NCI-H2227 (cell line): ENCODE measurements around the gene GPR62.

Experiments
- DNase-seq: peaks from one replicate; lab custom pipeline; 2025; ENCODE audit not compliant: unreplicated experiment; lab: John Stamatoyannopoulos, UW

GPR62 gene

DNA sequence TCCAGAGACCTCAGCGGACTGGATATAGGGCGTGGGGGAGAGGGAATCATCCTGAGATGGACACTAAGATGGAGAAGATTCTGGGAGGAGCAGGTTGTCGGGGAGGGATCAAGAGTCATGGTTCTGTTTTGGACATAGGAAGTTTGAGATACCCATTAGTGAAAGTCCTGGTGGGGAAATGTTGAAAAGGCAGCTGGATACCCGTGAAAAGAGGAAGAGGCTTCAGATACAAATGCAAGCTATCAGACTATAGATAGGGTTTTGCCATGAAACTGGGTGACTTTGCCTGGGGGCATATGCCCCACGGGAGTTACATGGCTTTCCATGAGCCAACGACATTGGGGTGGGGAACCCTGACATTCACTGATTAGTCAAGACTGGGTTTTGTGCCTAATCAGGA, 1.1 kb upstream of the GPR62 start:
- DNase-seq: no peak

DNA sequence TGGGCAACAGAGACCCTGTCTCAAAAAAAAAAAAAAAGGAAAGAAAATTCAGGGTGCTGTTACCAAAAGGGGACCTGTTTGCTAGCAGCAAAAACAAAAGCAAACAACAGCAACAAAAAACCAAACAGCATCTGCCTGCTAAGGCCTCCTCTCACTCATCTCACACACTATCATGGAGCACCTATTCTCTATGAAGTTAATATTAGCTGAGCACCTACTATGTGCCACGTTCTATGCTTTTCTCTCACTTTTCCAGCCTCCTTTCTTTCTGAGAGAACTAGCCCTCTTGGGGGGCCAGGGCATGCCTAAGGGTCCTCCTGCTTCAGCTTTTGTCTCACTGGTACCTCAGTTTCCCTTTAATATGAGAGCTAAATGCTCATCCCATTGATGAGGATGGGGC, 468 bp upstream of the GPR62 start:
- DNase-seq: no peak

DNA sequence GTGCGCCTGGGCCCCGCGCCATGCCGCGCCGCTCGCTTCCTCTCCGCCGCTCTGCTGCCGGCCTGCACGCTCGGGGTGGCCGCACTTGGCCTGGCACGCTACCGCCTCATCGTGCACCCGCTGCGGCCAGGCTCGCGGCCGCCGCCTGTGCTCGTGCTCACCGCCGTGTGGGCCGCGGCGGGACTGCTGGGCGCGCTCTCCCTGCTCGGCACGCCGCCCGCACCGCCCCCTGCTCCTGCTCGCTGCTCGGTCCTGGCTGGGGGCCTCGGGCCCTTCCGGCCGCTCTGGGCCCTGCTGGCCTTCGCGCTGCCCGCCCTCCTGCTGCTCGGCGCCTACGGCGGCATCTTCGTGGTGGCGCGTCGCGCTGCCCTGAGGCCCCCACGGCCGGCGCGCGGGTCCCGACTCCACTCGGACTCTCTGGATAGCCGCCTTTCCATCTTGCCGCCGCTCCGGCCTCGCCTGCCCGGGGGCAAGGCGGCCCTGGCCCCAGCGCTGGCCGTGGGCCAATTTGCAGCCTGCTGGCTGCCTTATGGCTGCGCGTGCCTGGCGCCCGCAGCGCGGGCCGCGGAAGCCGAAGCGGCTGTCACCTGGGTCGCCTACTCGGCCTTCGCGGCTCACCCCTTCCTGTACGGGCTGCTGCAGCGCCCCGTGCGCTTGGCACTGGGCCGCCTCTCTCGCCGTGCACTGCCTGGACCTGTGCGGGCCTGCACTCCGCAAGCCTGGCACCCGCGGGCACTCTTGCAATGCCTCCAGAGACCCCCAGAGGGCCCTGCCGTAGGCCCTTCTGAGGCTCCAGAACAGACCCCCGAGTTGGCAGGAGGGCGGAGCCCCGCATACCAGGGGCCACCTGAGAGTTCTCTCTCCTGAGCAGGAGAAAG, 951 bp downstream of the GPR62 start:
- no peak for DNase-seq

DNA sequence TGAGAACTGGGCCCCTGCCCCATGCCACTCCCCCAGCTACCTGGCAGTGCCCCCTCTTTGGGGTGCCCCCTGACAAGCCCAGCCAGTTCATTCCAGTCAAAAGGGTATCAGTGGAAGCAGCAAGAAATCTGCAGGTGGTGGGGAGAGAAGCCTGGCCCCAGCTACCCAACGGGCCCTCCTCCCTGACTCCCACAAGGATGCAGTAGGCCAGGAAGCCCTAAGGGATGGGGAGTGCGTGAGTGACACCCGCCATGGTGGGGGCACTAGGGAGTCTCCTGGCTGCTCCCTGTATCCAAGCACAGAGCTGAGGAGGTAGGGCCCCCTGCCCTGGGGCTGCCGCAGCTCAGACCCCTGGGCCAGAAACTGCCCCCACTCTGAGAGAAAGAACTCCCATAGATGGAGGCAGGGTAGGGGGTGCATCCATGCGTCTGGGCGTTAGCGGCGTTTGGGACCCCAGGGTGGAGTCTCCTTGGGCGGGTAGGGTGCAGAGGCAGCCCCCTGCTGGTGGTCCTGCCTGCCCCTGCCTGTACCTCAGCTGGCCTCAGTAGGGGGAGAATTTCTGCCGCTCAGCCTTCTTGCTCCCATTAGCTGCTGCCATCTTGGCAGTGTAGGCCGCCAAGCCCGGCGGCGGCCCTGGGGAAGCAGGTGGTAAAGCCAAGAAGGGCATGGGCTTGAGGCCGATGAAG, 2.5 kb downstream of the GPR62 start:
- no peak for DNase-seq

DNA sequence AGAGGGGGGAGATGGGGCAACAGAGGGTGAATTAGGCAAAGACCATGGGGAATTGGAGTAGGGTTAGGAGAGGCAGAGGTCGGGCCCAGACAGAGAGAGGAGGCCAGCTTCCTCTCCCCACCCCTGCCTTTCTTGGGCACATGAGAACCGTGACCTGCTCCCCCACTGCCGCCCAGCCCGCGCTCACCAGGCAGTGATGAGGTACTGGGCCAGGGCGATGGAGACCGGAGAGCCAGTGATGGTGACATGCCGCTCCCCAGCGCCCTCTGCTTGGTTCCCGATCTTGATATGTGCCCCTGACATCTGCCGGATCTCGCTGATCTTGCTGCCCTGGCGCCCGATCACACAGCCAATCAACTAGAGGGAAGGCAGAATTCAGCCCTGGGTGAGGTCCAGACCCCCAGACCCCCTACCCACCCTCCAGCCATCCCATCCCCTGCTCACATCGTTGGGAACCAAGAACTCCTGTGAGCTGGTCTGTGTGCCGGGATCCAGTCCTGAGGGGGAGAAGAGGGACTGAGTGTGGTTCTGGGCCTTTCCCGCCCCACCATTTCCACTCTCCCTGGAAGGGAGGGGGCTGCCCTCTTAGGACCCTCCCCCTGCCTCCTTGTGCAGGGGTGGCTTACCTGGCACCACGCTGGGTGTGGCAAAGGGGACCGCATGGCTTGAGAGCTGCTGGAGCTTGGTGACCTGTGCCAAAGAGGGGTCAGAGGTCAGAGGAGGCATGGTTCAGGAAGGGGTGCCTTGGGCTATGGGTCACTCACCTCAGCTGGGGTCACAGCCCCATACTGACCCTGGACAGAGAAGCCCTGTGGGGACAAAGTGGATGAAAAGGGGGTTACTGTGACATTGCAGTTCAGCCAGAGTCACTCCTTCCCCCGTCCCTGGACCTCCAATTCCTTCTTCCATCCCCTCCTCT, 3.7 kb downstream of the GPR62 start:
- no peak for DNase-seq

DNA sequence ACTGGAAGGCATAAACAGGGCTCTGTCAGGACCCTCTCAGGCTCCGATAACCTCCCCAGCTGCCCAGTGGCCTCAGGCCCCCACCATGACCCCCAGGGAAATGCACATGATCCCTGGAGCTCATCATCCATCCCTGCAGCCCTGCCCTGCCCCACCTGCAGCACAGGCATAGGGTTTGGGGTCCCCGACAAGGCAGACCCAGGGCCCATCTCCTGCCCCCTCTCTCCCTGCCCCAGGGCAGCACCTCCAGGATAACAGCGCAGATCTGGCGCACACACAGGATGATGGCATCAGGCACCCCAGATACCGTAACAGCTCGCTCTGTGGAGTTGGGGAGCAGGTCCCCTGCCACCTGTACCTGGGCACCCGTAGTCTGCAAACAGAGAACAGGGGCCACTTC, 4.5 kb downstream of the GPR62 start:
- DNase-seq: no peak

DNA sequence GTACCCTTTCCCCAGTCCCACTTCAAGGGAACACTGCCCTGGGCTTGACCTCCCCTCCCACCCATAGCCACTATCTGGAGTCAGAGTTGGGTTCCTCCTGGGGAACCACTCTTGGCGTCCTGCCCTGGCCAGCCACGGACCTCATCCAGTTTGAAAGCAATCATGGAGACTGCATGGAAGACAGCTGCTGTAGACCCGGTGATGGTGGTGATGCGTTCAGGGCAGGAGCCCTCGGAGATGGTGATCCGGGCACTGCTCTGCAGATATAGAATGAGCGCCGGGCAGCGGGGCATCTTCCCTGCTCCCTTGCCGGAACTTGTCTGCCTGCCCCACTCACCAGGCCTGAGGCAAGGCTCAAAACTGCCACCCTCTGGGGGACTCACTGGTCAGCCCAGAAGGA, 5.2 kb downstream of the GPR62 start:
- DNase-seq: no peak

DNA sequence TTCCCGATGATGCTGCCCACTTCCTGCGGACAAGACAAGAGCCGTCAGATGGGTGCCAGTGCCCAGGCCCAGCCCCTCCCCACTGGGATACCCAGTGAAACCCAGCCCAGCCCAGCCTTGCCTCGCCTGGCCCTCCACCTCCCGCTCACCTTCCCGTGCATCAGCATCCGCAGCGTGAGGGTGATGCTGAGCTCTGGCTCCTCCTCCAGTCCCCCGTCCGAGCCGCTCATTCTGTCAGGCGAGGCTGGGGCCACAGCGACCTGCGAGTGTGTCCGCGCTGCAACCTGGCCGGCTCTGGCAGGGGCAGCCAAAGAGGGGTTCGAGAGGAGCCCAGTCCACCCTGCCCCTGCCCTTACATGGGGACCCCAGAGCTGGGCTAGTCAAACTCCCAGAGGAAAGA, 5.8 kb downstream of the GPR62 start:
- DNase-seq: no peak

DNA sequence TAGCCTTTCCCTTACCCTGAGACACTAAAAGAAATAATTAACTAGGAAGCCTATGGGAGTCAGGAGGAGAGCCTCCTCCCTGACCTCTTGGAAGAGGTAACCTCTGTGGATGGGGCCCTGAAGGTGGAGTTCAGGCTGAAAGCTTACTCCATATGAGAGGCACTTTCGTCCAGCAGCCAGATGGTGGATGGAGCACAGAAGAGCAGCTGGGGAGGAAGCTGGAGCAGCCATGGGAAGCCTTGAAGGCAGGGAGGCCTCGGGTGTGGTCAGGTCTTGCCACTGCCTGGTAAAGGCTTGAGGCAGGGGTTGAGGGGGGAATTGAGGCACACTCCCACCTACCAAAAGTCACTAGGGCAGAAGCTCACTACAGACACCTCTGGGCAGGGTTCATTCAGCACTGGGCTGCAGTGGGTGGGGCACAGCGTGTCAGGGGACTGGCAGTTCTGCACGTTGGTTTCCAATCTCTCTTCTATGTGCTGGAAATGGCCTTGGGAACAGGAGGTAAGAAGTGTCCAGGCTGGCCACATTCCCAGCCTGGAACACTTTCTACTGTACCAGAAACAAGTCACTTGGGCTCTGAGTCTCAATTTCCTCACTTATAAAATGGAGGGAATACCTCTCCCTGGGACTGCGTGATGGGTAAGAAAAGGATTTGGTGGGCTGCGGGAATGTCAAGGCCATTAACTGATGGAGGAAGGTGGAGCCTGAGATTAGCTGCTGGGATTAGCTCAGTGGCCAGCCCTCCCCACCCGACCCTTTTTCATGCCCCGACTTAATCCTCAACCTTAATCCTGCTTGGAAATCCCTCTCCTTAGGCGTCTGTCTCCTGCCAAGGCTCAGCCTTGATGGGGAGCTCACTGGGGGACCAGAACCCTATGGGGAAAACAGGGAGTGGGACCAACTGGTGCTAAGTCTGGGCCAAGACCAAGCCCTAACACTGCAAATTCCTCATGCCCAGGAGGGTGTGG, 6.7 kb downstream of the GPR62 start:
- DNase-seq: no peak

DNA sequence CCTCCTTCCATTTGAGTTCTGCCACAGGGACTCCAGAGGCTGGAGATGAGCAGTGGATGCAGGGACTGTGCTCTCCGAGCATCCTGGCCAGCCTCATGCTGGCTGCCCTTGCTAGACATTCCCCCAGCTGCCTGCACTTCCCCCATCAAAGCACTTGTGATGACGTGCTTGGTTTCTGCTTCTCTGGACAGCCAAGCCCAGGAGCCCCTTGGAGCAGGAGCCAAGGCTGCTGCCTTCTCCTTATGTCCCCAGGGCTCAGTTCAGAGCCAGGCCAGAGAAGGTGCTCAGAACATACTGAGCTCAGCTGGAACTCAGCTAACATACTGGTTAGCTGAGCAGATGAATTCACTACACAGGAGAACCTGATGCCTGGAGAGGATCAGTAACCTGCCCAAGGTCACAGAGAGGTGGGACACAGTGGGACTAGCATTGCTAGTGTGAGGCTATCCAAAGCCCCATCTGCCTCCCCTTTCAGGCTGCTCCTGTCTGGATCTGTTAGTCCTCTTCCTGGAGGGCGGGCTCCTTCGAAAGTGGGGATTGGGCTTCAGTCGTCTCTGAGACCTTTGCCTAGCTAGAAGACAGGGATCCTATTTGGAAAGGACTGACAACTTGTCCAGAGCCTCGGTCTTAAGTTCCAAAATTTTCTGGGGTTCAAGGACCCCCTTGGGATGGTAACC, 7.8 kb downstream of the GPR62 start:
- no peak for DNase-seq

DNA sequence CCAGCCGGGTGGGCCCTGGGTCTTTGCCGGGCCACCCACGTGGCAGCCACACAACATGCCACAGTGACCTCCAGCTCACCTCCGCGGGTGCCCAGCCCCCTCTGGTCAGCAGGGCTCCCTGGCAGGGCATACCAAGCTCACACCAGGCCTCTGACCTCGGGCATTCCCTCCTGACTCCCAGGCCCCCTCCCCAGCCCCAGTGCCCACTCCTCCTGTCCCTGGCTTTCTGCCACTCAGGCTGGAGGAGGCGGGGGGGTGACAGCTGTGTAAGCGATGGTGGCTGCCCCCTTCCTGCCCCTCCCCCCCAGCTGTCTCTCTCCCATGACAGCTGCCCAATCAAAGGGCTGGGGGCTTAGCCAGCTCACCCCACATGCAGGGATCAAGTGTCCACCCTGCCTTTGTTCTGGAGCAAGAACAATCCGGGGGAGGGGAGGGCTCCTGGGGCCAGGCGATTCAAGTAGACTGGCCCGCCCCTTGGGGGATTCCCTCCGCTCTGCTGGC, 8.8 kb downstream of the GPR62 start:
- peak; percentile 16 for DNase-seq

DNA sequence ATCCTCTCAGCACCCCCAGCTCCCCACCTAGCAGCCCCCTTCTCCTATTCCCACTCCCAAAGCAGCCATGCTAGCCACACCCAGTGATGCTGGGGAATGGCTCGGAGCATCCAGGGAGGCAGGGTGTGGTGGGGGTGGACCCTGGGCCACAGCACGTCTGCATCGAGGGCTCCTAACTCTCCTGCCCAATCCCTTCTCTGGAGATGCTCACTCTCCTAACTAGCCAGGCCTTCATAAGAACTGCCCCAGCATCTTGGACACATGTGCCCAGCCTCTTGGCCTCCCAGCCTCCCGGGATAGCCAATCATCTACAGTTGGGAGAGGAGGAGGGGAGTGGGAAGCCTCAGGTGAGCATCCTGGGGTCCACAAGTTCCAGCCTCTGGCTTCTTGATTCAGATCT, 9.3 kb downstream of the GPR62 start:
- DNase-seq: no peak

DNA sequence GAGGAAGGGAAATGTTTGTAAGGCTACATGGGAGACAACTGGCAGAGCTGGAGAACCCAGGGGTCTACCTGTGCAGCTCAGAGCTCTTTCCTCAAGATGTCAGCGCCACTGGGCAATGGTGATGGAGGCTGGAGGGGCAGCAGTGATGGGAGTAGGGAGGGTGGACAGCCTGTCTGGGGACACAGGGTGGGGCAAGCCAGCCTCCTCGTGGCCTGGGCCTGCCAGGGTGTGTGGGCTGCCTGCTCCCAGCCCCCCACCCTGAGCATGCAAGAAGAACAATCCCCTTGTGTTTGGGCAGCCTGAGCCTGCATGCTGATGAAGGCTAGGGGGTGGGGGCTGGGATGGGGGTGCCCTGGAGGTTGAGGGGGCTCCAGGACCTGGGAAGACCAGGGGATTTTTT, 10.8 kb downstream of the GPR62 start:
- DNase-seq: no peak

DNA sequence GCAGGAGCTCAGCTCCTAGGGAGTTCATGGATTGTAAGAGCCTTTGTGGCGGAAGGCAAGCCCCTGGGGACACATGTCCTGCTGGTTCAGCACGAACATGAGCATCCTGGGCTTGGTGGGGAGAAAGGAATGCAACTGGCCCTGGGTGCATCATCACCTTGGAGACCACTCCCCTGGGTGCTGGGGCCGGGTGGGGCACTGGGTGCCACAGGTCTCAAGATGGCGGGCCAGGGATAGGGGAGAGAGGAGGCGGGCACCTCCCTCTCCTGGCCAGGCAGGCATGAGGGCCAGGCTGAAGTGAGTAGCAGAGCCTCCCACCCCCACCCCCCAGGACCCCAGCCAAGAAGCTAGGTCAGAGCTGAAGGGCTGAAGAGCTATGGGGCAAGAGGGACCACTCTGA, 11.3 kb downstream of the GPR62 start:
- no peak for DNase-seq

DNA sequence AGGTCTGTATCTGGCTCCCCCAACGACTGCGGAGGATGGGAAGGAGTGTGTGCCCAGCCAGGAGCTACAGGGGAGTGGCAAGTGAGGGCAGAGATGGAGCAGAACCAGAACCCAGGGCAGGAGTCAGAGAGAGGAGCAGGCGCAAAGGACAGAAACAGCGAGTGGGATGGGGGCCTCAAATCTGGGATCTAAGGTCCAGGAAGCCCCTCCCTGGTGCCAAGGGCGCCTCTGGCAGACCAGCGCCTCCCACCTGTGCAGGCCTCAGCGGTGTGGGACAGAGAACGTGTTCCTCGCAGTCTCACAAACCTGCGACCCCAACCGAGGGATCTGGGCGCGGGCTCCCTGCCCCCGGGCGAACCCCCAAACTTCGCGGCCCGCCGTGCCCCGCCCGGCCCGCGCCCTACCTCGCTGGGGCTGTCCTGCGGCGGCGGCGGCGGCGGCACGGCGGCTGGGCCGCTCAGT, 11.8 kb downstream of the GPR62 start:
- DNase-seq: no peak

DNA sequence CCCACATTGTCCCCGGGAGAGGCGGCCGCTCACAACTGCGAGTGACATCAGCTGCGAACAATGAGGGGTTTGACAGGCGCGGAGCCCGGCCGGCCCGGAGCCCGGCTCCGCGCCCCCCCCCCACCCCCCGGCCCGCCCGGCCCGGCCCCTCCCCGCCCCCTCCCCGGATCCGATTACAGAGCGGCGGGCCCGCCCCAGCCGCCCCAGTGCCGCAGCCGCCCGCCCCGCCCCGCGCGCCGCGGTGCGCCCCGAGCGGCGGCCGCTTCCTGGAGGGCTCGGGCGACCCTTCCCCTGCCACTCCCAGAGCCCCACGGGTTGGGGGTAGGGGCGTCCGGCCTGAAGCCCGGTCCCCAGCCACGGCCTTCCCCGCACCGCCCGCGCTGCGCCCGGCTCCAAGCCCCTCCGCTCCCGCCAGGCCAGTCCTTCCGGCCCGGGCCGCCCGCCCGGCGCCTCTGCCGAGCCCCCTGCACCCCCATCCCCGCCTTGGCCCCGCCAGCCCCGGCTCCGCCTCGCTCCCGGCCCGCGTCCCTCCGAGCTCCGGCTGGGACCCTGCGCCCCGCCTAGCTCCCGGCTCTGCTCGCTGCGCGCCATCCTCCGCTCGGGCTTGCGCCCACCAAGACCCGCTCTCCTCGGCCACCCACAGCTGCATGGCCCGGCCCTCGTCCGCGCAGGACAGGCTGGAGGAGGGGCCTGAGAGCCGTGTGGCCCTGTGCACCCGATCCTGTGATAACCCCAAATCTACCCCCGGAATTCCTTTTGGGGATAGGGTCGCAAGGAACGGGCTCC, 12.4 kb downstream of the GPR62 start, which contains the start of gene PCBP4:
PCBP4 (minus strand) TSS at position 71 of the 786 bp plus-strand sequence. CDS start 6,214 bp downstream, outside the sequence.
- DNase-seq: peak; percentile 62

DNA sequence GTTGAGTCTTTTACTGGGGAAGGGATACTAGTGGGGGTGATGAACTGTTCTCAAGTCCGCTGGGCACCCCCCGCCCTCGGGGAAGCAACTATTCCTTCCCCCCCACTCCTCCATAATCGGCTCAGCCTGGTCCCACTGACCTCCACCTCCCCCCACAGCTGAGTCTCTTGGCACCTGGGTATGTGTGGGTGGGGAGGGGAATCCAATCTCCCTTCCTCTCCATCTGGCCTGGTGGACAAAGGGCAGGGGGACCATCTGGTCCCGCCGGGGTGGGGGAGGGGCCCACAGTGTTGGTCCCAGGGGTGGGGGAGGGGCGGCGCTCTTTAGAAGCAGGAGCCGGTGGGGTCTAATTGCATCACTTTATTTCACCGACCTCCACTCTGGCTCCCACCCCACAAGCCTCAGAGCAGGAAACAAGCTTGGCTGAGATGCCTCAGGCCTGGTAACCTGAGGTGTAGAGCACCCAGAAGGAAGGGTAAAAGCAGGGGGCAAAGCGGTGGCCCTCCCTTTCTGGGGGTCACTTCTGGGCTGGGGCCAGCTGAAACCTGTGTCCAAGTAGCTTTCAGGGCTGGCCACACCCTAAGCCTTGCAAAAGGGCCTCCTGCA, 13.1 kb downstream of the GPR62 start:
- DNase-seq: peak; percentile 72
